22Rv1 (cell line): ENCODE measurements around the gene MICU2.

Experiments
- CTCF ChIP-seq: fragments of 450-650 bp; IDR thresholded peaks from 2 replicates; pipeline ENCODE4 v1.5.1; 2017; ENCODE audit warnings: mild to moderate bottlenecking
- ZFX ChIP-seq: fragments of 450-650 bp; IDR thresholded peaks from 2 replicates; pipeline ENCODE4 v1.6.1; 2017; ENCODE audit warnings: antibody characterized with exemption, borderline replicate concordance

- TF ChIP-seq CTCF (no peak), ZFX (no peak)
These were observed 61.4 kb downstream of the MICU2 start for GRCh38 chr13:21542563-21542962.
